ENCODE measurements around the gene CCNF.

DNA sequence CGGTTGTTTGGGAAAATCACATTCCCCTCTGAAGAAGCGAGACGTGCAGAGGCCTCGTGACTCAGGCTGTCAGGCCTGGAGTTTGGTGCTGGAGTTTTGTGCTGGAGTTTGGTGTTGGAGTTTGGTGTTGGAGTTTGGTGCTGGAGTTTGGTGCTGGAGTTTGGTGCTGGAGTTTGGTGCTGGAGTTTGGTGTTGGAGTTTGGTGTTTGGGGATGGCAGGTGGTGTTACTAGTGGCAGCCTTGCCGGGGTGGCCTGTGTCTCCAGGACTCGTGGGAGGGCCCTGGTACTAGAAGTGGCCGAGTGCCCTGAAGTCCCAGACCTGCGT, 58.2 kb downstream of the CCNF start:
- TF ChIP-seq, protein P1, sequence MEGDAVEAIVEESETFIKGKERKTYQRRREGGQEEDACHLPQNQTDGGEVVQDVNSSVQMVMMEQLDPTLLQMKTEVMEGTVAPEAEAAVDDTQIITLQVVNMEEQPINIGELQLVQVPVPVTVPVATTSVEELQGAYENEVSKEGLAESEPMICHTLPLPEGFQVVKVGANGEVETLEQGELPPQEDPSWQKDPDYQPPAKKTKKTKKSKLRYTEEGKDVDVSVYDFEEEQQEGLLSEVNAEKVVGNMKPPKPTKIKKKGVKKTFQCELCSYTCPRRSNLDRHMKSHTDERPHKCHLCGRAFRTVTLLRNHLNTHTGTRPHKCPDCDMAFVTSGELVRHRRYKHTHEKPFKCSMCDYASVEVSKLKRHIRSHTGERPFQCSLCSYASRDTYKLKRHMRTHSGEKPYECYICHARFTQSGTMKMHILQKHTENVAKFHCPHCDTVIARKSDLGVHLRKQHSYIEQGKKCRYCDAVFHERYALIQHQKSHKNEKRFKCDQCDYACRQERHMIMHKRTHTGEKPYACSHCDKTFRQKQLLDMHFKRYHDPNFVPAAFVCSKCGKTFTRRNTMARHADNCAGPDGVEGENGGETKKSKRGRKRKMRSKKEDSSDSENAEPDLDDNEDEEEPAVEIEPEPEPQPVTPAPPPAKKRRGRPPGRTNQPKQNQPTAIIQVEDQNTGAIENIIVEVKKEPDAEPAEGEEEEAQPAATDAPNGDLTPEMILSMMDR (IDR thresholded peaks at IDR 0.05) = no peak
- no peak for TF ChIP-seq EZH2 (IDR thresholded peaks at IDR 0.05)
- no peak for TF ChIP-seq EZH2phosphoT487 (IDR thresholded peaks at IDR 0.05)
